ENCODE measurements around the gene RNASEH2B.

Gene RNASEH2B

DNA sequence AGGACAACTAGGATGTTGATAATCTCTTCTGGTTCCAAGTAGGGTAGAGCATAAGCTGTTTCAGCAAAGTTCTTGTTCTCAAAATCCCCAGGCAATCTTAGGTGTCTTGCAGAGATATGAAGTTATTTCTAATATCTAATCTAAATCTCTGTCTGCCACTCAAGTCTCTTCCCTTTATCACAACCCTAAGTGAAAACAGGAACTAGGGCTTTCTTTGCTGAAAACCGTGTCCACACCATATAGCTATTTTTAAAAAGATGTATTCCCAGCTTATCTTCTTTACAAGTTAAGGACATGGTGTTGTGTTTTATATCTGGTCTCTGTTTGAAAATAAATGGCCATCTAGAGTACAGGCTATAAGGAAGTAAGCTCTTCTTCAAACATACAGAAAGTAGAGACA lies 11.3 kb upstream of the RNASEH2B start:
- DNase-seq, result no peak
- in situ Hi-C loops (cut with MboI; ENCODE audit: low pct_unique_long_range_greater_than_20kb, low sequenced_read_pairs), result no loop called here

DNA sequence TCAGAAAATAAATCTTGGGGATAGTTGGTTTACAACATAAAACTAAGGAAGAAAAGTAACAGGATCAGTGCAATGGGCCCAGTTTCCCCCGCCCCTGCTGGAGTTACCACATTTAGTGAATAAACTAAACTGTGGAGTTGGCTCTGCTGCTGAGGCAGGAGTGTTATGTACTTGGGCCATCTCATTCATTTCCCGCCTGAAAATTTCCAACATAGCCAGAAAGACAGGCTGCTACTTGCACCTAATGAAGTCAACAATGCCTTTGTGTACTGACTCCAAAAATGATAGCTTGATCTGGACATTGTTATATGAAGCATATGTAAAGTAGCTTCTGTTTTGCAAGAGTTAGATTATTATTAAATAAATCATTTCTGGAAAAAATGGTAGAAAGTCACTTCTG lies 7.9 kb upstream of the RNASEH2B start:
- in situ Hi-C loops (cut with MboI; ENCODE audit: low pct_unique_long_range_greater_than_20kb, low sequenced_read_pairs), result loop anchor here (25.0 kb wide), 1 partner anchor 914 kb away; the partner anchor contains the start of gene TRIM13

DNA sequence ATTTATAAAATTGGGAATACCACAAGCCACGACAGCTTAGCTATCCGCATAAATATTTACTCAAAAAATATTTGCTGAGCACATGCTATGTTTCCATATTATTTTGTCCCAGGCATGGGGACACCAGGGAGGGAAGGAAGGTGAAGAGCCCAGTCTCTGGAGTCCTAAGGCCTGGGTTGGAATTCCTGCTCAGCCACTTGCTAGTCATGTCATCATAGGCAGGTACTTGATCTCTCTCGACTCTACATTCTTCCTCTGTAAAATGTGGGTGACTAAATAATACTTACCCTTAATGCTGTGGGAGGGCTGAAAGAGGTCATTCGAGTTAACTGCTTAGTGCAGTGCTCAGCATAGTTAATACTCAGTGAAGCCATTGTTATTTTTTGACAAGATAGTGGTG lies 4.3 kb upstream of the RNASEH2B start:
- in situ Hi-C loops (cut with MboI; ENCODE audit: low pct_unique_long_range_greater_than_20kb, low sequenced_read_pairs), result loop anchor here (25.0 kb wide), 1 partner anchor 918 kb away; the partner anchor contains the start of gene TRIM13

More for the DNA sequence above, 7.9 kb upstream of the RNASEH2B start:
- no peak for DNase-seq

DNA sequence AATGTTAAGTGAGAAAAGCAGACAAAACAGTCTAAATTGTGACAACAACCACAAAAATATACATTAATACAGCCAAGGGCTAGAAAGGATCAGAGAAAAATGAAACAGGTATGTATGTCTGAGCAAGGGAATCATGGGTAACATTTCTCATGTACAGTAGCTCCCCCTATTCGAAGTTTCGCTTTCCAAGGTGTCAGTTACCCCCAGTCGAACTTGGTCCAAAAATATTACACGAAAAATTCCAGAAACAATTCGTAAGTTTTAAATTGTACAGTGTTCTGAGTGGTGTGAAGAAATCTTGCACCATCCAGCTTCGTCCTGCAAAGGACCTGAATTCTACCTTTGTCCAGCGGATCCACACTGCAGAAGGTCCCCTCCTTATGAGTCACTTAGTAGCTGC lies 1.8 kb upstream of the RNASEH2B start:
- DNase-seq, result no peak
- in situ Hi-C loops (cut with MboI; ENCODE audit: low pct_unique_long_range_greater_than_20kb, low sequenced_read_pairs), result loop anchor here (25.0 kb wide), 1 partner anchor 920 kb away; the partner anchor contains the start of gene TRIM13

More for the DNA sequence above, 4.3 kb upstream of the RNASEH2B start:
- DNase-seq, result no peak

DNA sequence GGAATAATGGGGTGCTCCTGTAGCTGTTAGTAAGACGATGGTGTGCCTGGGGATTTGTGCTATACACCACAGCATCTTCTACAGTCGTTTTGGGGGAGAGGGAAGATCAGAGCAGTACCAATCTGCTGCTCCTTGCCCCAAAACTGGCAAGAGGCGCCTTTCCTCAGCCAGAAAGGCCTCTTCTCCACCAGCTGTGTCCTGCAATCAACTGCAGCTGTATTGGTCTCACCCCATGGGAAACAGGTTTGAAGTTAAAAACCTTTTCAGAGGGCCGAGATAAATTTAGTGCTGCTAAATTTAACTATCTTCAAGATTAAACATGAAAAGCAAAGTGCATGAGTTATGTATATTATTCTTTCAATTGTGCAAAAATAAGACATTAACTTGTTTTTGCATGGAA lies 1.2 kb upstream of the RNASEH2B start:
- in situ Hi-C loops (cut with MboI; ENCODE audit: low pct_unique_long_range_greater_than_20kb, low sequenced_read_pairs), result loop anchor here (25.0 kb wide), 1 partner anchor 921 kb away; the partner anchor contains the start of gene TRIM13
- DNase-seq, result no peak

DNA sequence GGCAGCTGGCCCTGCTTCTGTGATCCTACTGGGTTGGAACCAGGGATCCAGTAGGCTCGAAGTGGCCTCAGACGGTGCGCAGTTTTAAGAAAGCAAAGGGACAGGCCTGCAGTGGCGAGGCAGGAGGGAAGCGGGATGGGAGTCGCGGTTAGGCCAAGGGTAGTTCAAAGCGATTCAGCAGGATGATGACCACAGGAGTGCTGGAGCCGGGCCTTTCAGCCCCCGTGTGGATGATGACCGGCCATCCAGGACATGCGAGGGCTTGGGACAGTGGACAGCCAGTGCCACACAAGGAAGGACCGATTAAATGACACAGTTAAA lies 854 bp downstream of the RNASEH2B start:
- DNase-seq, result peak; percentile 62
- in situ Hi-C loops (cut with MboI; ENCODE audit: low pct_unique_long_range_greater_than_20kb, low sequenced_read_pairs), result loop anchor here (25.0 kb wide), 1 partner anchor 923 kb away; the partner anchor contains the start of gene TRIM13

DNA sequence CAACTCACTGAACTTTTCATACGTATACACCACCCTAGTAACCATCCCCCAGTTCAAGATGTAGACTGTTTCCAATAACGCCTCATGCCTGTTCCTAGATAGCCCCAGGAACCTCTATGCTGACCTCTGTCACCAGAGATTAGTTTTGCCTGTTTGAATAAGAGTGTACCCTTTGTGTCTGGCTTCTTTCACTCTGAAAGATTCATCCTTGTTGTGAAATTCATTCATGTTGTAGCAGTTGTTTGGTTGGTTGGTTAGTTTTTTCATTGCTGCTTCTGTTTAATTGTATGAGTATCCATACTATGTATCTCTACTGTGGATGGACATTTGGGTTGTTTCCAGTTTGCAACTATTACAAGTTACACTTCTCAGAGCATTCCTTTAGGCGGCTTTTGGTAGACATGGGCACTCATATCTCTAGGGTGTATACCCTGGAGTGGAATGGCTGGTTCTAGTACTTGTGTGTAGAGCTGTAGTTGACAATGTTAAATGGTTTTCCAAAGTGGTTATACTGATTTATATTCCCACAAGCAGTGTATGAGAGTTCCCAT lies 1.6 kb downstream of the RNASEH2B start:
- in situ Hi-C loops (cut with MboI; ENCODE audit: low pct_unique_long_range_greater_than_20kb, low sequenced_read_pairs), result loop anchor here (25.0 kb wide), 1 partner anchor 924 kb away; the partner anchor contains the start of gene TRIM13
- DNase-seq, result peak; percentile 38

DNA sequence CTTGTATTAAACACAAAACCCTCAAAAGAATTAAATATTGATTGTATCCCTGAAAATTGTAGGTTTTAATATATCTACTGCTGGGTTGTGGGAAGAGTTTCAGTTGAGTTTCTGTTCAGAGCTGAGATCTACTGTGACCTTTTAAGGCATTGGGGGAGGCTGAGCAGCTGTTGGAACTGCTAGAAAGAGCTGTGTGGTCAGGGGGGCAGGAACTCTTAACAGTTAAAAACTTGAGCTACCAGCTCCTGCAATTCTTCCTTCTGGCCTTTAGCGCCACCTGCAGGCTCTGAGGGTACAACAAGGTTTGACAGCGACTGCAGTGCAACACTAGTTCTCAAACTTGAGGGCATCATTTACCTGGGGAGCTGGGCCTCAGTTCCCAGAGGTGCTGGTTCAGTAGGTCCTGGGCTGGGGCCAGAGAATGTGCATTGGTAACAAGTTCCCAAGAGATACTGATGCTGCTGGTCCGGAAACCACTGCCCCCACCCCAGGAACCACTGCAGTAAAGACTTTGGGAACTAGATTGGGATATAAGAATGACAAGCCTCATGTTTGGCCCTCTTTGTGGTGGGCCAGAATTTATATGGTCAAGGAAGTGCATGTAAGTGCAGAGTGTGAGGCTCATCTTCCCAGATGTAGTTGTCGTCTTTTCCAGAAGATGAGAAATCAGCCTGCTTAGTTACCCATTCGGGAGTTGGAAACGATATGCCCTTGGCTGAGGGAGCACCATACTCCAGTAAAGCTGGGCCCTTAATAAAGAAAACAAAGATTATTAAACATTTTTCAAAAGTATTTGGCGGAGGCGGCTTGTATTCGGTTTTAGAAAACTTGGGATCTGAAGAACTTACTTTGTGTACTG lies 2.6 kb downstream of the RNASEH2B start:
- in situ Hi-C loops (cut with MboI; ENCODE audit: low pct_unique_long_range_greater_than_20kb, low sequenced_read_pairs), result loop anchor here (25.0 kb wide), 1 partner anchor 925 kb away; the partner anchor contains the start of gene TRIM13
- peak; percentile 94 for DNase-seq

DNA sequence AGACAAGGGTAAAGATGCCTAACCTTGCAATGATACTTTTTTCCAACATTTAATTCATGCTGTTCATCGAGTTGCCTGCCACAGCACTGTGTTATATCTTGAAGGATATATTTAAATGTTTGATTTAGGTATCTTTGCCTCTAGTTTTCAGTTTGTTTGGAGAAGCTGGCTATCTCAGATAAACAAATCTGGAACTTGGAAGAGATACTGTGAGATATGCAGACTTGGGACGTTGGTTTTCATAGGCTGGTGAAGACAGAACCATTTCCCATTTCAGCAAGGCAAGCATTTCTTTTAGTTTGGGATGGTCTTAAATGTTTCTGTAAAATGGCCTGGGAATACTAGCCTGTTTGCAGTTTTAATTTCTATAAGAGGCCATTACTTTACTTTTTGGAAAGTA lies 3.3 kb downstream of the RNASEH2B start:
- DNase-seq, result no peak
- in situ Hi-C loops (cut with MboI; ENCODE audit: low pct_unique_long_range_greater_than_20kb, low sequenced_read_pairs), result loop anchor here (25.0 kb wide), 1 partner anchor 926 kb away; the partner anchor contains the start of gene TRIM13

DNA sequence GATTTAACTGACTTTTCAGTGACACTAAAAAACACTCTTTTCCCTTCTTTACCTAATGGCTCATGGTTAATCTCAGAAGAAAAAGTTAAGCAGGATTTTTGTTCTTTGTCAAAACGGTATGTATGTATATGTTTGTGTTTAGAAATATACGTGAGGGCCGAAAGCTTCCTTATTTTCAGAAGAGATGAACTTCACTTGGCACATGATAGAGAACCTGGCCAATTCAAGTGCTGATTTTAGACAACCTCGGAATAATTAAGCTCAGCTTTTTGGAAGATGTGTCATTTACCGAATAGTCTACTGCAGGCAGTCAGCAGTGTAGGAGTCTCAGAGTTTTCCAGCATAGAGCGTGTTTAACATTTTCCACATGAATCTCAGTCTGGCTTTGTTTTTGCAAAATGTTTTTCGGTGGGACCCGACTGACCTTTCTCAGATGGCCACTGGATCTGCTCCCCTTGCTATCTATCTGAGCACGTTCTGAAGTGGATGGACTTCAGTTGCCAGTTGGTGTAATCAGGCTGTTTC lies 4.6 kb downstream of the RNASEH2B start:
- in situ Hi-C loops (cut with MboI; ENCODE audit: low pct_unique_long_range_greater_than_20kb, low sequenced_read_pairs), result loop anchor here (25.0 kb wide), 1 partner anchor 927 kb away; the partner anchor contains the start of gene TRIM13

DNA sequence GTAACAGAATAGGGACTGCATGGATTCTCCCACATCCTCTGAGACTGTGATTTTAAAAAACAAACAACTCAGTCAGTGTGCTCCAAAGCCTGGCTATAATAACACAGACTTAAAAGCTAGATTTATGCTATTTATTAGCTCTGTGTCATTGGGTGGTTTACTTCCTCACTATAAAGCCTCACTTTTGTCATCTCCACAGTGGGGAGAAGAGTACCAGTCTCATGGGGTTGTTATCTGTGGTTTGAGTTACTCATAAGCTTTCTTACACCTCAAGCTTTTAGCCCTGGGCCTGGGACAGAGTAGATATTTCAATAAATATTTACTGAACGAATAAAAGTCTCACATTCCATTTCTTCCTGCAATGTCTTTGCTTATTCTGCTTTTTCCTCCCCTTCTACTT lies 5.3 kb downstream of the RNASEH2B start:
- no peak for DNase-seq
- in situ Hi-C loops (cut with MboI; ENCODE audit: low pct_unique_long_range_greater_than_20kb, low sequenced_read_pairs), result loop anchor here (25.0 kb wide), 1 partner anchor 928 kb away; the partner anchor contains the start of gene TRIM13

More for the DNA sequence above, 4.6 kb downstream of the RNASEH2B start:
- no peak for DNase-seq

DNA sequence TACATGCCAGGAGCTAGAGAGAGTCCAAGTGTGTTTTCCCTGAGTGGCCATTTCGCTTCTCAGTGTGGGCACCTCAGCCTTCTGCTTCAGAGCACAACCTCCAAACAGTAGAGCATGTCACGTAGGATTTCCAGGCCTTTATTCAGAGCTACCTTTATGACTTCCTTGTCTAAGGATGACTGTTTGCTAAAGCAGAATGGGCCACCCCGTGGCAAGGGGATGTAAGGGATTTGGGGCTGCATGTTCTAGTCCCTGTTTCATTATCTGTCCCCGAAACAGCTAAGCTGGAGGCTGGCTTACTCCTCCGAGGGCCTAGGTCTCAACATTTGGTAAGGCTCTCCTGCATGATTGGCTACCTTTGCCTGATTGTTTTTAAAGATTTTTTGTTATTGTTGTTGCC lies 6.0 kb downstream of the RNASEH2B start:
- in situ Hi-C loops (cut with MboI; ENCODE audit: low pct_unique_long_range_greater_than_20kb, low sequenced_read_pairs), result loop anchor here (25.0 kb wide), 1 partner anchor 928 kb away; the partner anchor contains the start of gene TRIM13
- DNase-seq, result peak; percentile 71

DNA sequence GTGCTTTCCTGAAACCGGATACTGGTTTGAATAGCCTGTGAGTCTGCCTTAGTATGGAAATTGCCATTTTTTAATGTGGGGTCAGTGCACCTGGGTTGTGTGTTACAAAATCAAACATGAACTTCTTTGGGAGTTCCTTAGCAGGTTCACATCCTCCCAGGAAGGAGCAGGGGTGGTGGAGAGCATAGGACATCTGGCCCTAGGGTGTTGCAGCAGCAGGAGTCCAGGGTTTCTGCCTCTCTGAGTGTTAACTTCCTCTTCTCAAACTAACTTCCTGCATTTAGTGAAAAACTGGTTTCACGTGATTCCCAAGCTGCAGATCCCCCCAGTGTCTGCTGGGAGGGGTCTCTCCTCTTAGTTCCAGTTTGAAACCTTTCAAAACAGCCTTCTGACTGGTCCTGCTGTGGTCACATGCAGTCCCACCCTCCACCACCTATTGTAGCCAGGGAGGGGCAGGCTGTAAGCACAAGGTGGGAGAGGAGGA lies 7.2 kb downstream of the RNASEH2B start:
- DNase-seq, result peak; percentile 91
- in situ Hi-C loops (cut with MboI; ENCODE audit: low pct_unique_long_range_greater_than_20kb, low sequenced_read_pairs), result loop anchor here (25.0 kb wide), 1 partner anchor 929 kb away; the partner anchor contains the start of gene TRIM13

DNA sequence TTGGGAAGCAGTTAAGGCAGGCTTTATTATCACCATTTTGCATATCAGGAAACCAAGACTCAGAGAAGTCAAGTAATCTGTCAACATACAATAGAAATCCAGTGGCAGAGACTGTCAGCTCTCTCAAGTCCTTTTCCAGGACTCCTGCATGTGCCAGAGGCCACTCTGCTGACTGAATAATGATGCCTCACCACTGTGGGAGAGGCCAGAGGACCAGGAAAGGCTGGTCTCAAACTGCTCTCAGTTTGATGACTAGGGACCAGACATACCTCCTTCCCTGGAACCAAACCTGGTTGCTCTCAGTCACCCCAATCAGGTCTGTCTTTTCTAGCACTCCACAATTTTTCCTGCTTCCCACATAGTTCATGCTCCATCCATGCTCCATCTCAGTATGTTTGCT lies 8.0 kb downstream of the RNASEH2B start:
- in situ Hi-C loops (cut with MboI; ENCODE audit: low pct_unique_long_range_greater_than_20kb, low sequenced_read_pairs), result loop anchor here (25.0 kb wide), 1 partner anchor 930 kb away; the partner anchor contains the start of gene TRIM13
- no peak for DNase-seq

DNA sequence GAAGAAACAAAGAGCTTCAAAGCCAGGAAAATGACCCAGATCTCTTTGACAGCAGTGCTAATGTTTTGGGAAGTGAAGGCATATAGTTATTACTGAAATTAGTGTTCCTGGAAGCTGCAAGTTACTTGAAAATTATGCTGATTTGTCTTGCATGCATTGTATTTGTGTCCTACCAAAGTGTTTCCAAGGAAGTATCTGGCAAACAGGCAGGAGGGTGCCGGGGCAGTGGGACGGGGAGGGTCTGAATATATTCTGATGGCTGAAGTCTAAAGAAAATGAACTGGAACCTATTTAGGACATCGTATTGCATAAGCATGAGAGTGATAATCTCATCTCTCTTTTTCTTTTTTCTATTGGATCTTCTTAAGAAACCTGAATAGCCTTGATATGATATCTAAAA lies 9.0 kb downstream of the RNASEH2B start:
- DNase-seq, result no peak
- in situ Hi-C loops (cut with MboI; ENCODE audit: low pct_unique_long_range_greater_than_20kb, low sequenced_read_pairs), result loop anchor here (25.0 kb wide), 1 partner anchor 931 kb away; the partner anchor contains the start of gene TRIM13

DNA sequence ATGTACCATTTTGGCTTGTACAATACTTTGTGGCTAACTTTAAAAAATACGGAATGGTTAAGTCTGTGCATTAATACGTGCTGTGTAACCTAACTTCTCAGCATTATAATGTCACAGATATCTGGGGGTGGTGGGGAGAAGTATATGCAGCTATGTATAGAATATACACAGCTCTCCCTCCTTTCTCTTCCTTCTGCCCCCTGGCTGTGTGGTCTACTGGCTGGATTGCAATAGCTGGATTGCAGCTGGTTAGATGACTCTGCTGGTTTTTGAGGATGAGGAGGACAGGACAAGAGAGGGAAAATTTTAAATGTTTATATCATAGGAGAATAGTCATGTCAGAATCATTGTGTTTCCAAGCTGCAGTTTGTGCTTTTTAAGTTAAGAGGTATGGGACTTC lies 9.7 kb downstream of the RNASEH2B start:
- in situ Hi-C loops (cut with MboI; ENCODE audit: low pct_unique_long_range_greater_than_20kb, low sequenced_read_pairs), result loop anchor here (25.0 kb wide), 1 partner anchor 932 kb away; the partner anchor contains the start of gene TRIM13
- DNase-seq, result no peak

DNA sequence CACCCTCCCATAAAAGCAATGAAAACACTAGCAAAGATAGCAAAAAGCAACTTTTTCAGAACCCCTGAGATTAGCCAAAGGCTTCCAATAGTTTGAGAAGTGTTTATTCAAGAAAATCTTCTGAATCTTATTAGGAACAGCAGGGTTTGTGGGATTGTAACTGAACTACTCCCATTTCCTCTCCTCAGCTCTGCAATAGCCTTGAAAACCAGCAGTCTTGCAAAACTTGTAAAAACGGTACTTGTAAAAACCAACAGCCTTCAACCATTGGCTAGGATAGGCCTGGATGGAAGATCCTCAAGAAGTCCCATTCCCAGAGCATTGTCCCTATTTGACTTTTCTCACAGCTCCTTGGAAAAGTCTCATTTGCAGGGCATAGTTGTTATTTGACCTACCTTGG lies 12.1 kb downstream of the RNASEH2B start:
- in situ Hi-C loops (cut with MboI; ENCODE audit: low pct_unique_long_range_greater_than_20kb, low sequenced_read_pairs), result loop anchor here (25.0 kb wide), 1 partner anchor 934 kb away; the partner anchor contains the start of gene TRIM13
- no peak for DNase-seq

DNA sequence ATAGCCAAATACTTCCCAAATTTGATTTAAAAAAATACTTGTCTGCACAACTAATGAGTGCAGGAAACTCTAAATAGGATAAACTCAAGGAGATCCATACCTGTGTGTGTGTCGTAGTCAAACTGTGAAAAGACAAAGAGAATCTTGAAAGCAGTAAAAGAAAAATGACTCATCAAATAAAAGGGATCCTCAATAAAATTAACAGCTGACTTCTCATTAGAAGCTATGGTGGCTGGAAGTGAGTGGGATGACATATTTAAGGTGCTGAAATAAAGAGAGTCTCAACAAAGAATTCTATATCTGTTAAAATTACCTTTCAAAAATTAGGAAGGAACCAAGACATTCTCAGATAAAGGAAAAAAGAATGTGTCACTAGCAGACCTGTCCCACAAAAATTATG lies 13.7 kb downstream of the RNASEH2B start:
- DNase-seq, result no peak
- in situ Hi-C loops (cut with MboI; ENCODE audit: low pct_unique_long_range_greater_than_20kb, low sequenced_read_pairs), result loop anchor here (25.0 kb wide), 1 partner anchor 936 kb away; the partner anchor contains the start of gene TRIM13

DNA sequence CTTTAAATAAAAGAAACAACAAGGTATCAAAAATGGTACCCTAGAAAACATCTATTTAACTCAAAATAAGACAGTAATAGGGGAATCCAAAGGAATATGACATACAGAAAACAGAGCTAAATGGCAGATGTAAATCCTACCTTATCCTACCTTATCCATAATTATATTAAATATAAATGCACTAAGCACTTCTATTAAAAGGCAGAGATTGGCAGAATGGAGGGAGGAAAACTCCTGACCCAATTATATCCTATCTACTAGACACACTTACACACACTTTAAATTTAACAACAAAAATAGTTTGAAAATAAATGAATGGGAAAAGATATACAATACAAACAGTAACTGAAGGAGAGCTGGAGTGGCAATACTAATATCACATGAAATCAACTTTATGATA lies 14.4 kb downstream of the RNASEH2B start:
- in situ Hi-C loops (cut with MboI; ENCODE audit: low pct_unique_long_range_greater_than_20kb, low sequenced_read_pairs), result loop anchor here (25.0 kb wide), 1 partner anchor 937 kb away; the partner anchor contains the start of gene TRIM13

More for the DNA sequence above, 14.4 kb downstream of the RNASEH2B start:
- no peak for DNase-seq

Measured in KBM-7 (cell line).